K562 (cell line): ENCODE data around the gene ODAD4.

Experiments
- HNRNPK ChIP-seq: fragments of 200-400 bp; formaldehyde crosslinking; IDR thresholded peaks from one replicate; pipeline ENCODE4 v1.6.1; 2018; ENCODE audit warnings: mild to moderate bottlenecking, low read depth, low read length; ENCODE audit not compliant: poor library complexity, severe bottlenecking
- POLR2AphosphoS5 ChIP-seq: IDR thresholded peaks from 2 replicates; pipeline ENCODE4 v1.6.1; 2011; ENCODE audit warnings: mild to moderate bottlenecking, low read depth, low read length, moderate library complexity; ENCODE audit not compliant: control insufficient read depth, insufficient read depth
- TCF7 ChIP-seq: sonication (generic); IDR thresholded peaks from 2 replicates; pipeline ENCODE4 v1.6.1; 2016; ENCODE audit warnings: antibody characterized with exemption, borderline replicate concordance
- ZNF239 ChIP-seq: fragments of 250-450 bp; sonication (Bioruptor Pico); IDR thresholded peaks from 2 replicates; pipeline ENCODE4 v1.4.0; 2020; ENCODE audit warnings: mild to moderate bottlenecking

GRCh38 chr17:41957869-41958439 lies 27.5 kb downstream of the ODAD4 start:
- no peak for TF ChIP-seq HNRNPK
- no peak for TF ChIP-seq ZNF239
- TF ChIP-seq TCF7 = no peak
- TF ChIP-seq POLR2AphosphoS5 = no peak
